WTC11 (cell line): Measurements from ENCODE around the gene PARM1.

Experiments used
- ELF4 ChIP-seq: sonication (generic); formaldehyde crosslinking; IDR thresholded peaks from 2 replicates; pipeline ENCODE4 v1.8.1; 2022; ENCODE audit warnings: low read depth, mild to moderate bottlenecking, moderate library complexity, missing genetic modification reagents
- FOXJ3 ChIP-seq: sonication (generic); formaldehyde crosslinking; IDR thresholded peaks from 2 replicates; pipeline ENCODE4 v1.9.0; 2021; ENCODE audit warnings: missing genetic modification reagents, mild to moderate bottlenecking, borderline replicate concordance
- TF ChIP-seq, protein P1 (sequence below): fragments of 200-600 bp; IDR thresholded peaks from 2 replicates; pipeline ENCODE4 v1.8.0; 2022; ENCODE audit warnings: antibody characterized with exemption
- TF ChIP-seq, protein P2 (sequence below): sonication (generic); formaldehyde crosslinking; IDR thresholded peaks from 2 replicates; pipeline ENCODE4 v1.8.1; 2023; ENCODE audit warnings: mild to moderate bottlenecking, missing genetic modification reagents, borderline replicate concordance

DNA sequence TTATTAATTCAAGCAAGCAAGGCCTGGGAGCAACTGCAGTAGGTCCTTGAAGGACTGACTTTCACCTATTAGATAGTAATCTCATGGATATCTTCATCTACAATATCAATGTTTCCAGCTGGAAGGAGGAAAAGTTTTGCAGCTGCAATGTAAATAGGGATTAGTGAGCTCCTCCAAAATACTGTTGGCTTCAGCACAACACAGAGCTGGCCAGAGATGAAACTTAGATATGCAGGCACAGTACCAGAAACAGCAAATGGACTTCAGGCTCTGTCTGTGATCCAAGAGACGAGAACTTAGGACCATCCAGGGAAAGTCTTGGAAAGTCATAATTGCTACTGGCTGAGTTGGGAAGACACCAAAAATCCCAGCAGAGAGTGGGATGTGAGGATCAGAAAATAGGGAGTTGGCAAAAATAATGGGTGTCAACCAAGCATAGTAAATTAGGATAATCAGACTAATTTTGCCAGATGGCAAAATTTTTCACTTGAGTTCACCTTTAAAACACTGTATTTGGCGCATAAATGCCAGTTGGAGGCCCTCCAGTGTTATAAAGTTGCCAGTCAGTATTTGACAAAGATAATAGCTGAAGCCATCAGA is 57.5 kb downstream of the PARM1 start:
- TF ChIP-seq, protein P1, sequence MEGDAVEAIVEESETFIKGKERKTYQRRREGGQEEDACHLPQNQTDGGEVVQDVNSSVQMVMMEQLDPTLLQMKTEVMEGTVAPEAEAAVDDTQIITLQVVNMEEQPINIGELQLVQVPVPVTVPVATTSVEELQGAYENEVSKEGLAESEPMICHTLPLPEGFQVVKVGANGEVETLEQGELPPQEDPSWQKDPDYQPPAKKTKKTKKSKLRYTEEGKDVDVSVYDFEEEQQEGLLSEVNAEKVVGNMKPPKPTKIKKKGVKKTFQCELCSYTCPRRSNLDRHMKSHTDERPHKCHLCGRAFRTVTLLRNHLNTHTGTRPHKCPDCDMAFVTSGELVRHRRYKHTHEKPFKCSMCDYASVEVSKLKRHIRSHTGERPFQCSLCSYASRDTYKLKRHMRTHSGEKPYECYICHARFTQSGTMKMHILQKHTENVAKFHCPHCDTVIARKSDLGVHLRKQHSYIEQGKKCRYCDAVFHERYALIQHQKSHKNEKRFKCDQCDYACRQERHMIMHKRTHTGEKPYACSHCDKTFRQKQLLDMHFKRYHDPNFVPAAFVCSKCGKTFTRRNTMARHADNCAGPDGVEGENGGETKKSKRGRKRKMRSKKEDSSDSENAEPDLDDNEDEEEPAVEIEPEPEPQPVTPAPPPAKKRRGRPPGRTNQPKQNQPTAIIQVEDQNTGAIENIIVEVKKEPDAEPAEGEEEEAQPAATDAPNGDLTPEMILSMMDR, result no peak
- TF ChIP-seq, protein P2, sequence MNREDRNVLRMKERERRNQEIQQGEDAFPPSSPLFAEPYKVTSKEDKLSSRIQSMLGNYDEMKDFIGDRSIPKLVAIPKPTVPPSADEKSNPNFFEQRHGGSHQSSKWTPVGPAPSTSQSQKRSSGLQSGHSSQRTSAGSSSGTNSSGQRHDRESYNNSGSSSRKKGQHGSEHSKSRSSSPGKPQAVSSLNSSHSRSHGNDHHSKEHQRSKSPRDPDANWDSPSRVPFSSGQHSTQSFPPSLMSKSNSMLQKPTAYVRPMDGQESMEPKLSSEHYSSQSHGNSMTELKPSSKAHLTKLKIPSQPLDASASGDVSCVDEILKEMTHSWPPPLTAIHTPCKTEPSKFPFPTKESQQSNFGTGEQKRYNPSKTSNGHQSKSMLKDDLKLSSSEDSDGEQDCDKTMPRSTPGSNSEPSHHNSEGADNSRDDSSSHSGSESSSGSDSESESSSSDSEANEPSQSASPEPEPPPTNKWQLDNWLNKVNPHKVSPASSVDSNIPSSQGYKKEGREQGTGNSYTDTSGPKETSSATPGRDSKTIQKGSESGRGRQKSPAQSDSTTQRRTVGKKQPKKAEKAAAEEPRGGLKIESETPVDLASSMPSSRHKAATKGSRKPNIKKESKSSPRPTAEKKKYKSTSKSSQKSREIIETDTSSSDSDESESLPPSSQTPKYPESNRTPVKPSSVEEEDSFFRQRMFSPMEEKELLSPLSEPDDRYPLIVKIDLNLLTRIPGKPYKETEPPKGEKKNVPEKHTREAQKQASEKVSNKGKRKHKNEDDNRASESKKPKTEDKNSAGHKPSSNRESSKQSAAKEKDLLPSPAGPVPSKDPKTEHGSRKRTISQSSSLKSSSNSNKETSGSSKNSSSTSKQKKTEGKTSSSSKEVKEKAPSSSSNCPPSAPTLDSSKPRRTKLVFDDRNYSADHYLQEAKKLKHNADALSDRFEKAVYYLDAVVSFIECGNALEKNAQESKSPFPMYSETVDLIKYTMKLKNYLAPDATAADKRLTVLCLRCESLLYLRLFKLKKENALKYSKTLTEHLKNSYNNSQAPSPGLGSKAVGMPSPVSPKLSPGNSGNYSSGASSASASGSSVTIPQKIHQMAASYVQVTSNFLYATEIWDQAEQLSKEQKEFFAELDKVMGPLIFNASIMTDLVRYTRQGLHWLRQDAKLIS, result no peak
- TF ChIP-seq ELF4 (CRISPR knock-in tag), result no peak
- TF ChIP-seq FOXJ3 (CRISPR knock-in tag), result no peak
